ENCODE measurements around the gene CYTH1. TPM values are rescaled to one million over a fixed set of nuclear protein-coding genes. Genes with fewer than 3 reads are reported as not detected.

Gene CYTH1
- polyA plus RNA-seq, 1 donor from 2014 or later: 120 TPM

GRCh38 chr17:78714534-78714933 is 67.5 kb downstream of the CYTH1 start:
- no peak for TF ChIP-seq REST (IDR thresholded peaks at IDR 0.05; ENCODE audit: borderline replicate concordance)
- no peak for TF ChIP-seq RAD21 (conservative IDR thresholded peaks at IDR 0.05)
- no peak for TF ChIP-seq POLR2AphosphoS5 (IDR thresholded peaks at IDR 0.05)
- no peak for TF ChIP-seq SMC3 (conservative IDR thresholded peaks at IDR 0.05; ENCODE audit: poor library complexity)
- no peak for TF ChIP-seq MXI1 (conservative IDR thresholded peaks at IDR 0.05; ENCODE audit: poor library complexity, severe bottlenecking)
- no peak for TF ChIP-seq CTCF (IDR thresholded peaks at IDR 0.05; ENCODE audit: poor library complexity, severe bottlenecking)
- TF ChIP-seq EZH2 (IDR thresholded peaks at IDR 0.05; ENCODE audit: borderline replicate concordance, insufficient read depth, low read length, poor library complexity, severe bottlenecking): no peak
- TF ChIP-seq EP300 (conservative IDR thresholded peaks at IDR 0.05; ENCODE audit: poor library complexity, severe bottlenecking): no peak
- TF ChIP-seq TAF1 (IDR thresholded peaks at IDR 0.05; ENCODE audit: low read depth): no peak
- H2AFZ ChIP-seq (ENCODE audit: low read depth, low read length): no peak overlapping the region
- no peak overlapping the region for H3K4me3 ChIP-seq (ENCODE audit: low read length)
- H3K4me2 ChIP-seq (ENCODE audit: low read length): no peak overlapping the region
- no peaks in the 10 kb centered on the region for H3F3A ChIP-seq (ENCODE audit: insufficient read depth, low read length, poor library complexity, severe bottlenecking)
- no peak overlapping the region for H3K27ac ChIP-seq (ENCODE audit: low read length)
- H3K79me2 ChIP-seq (replicated peaks; ENCODE audit: insufficient read depth, low read length): peaks cover 52% of the 10 kb centered on the region
- no peaks in the 10 kb centered on the region for H3K27me3 ChIP-seq (ENCODE audit: insufficient read depth, low read depth, low read length)
- H3K9me2 ChIP-seq (ENCODE audit: insufficient read depth, low read length): no peaks in the 10 kb centered on the region
- H3K36me3 ChIP-seq (ENCODE audit: insufficient read depth, low read length): no peaks in the 10 kb centered on the region
- no peaks in the 10 kb centered on the region for H4K20me1 ChIP-seq (ENCODE audit: insufficient read depth)
- H3K9ac ChIP-seq (ENCODE audit: low read length): no peak overlapping the region
- no peaks in the 10 kb centered on the region for H3K9me3 ChIP-seq (ENCODE audit: low read length)

- no peak overlapping the region for H3K4me2 ChIP-seq (ENCODE audit: low read length)
- H3K4me3 ChIP-seq (ENCODE audit: low read length): no peak overlapping the region
- no peak overlapping the region for H3K9ac ChIP-seq (ENCODE audit: low read length)
- no peaks in the 10 kb centered on the region for H3K27me3 ChIP-seq (ENCODE audit: insufficient read depth, low read depth, low read length)
- H3K9me2 ChIP-seq (ENCODE audit: insufficient read depth, low read length): no peaks in the 10 kb centered on the region
- H4K20me1 ChIP-seq (ENCODE audit: insufficient read depth): no peaks in the 10 kb centered on the region
- H3K9me3 ChIP-seq (ENCODE audit: low read length): no peaks in the 10 kb centered on the region
- H3K79me2 ChIP-seq (replicated peaks; ENCODE audit: insufficient read depth, low read length): peaks cover 36% of the 10 kb centered on the region
- H3K36me3 ChIP-seq (ENCODE audit: insufficient read depth, low read length): no peaks in the 10 kb centered on the region
- H2AFZ ChIP-seq (ENCODE audit: low read depth, low read length): no peak overlapping the region
- no peak overlapping the region for H3K27ac ChIP-seq (ENCODE audit: low read length)
- no peaks in the 10 kb centered on the region for H3F3A ChIP-seq (ENCODE audit: insufficient read depth, low read length, poor library complexity, severe bottlenecking)
- TF ChIP-seq EZH2 (IDR thresholded peaks at IDR 0.05; ENCODE audit: borderline replicate concordance, insufficient read depth, low read length, poor library complexity, severe bottlenecking): no peak
- no peak for TF ChIP-seq EP300 (conservative IDR thresholded peaks at IDR 0.05; ENCODE audit: poor library complexity, severe bottlenecking)
- no peak for TF ChIP-seq RAD21 (conservative IDR thresholded peaks at IDR 0.05)
- TF ChIP-seq POLR2AphosphoS5 (IDR thresholded peaks at IDR 0.05): no peak
- TF ChIP-seq CTCF (IDR thresholded peaks at IDR 0.05; ENCODE audit: poor library complexity, severe bottlenecking): no peak
- no peak for TF ChIP-seq SMC3 (conservative IDR thresholded peaks at IDR 0.05; ENCODE audit: poor library complexity)
- no peak for TF ChIP-seq REST (IDR thresholded peaks at IDR 0.05; ENCODE audit: borderline replicate concordance)
- TF ChIP-seq TAF1 (IDR thresholded peaks at IDR 0.05; ENCODE audit: low read depth): no peak
Observed at GRCh38 chr17:78712043-78712442, 70.0 kb downstream of the CYTH1 start.

Measured in neural cell (in vitro differentiated cells).